Measurements from ENCODE around the gene WDR33. TPM values are rescaled to one million over a fixed set of nuclear protein-coding genes. Genes with fewer than 3 reads are reported as not detected.
A peak's percentile ranks its signal among the peaks of the same experiment; 100 is the strongest.

Gene WDR33
- total and polyA plus RNA-seq, 9 of the 15 experiments (the other 6 are each of a cell fraction or from before 2014, with no cell fraction given): 24.2 to 57.4 (median 38.4) TPM

- Histone ChIP-seq H3K79me2 (ENCODE audit: control insufficient read depth, insufficient read depth, low read length) (peaks cover 35% of the 10 kb centered on the region), H3K36me3 (ENCODE audit: control insufficient read depth, insufficient read depth, low read length) (peaks cover 29% of the 10 kb centered on the region), H3K4me2 (ENCODE audit: insufficient read depth, low read length) (peak overlapping the region; percentile 93), H3K4me3 (peak overlapping the region; percentile 83), H2AFZ (ENCODE audit: low read depth, low read length) (peak overlapping the region; percentile 92), H4K20me1 (replicated peaks; ENCODE audit: control insufficient read depth, insufficient read depth, low read length) (no peaks in the 10 kb centered on the region; the same call in none of the 2 replicates), H3K27me3 (ENCODE audit: control insufficient read depth in 2 of 2, insufficient read depth in 2 of 2, low read length in 2 of 2) (no peaks in the 10 kb centered on the region), H3K9me3 (replicated peaks; ENCODE audit: control insufficient read depth, insufficient read depth, low read depth, low read length) (no peaks in the 10 kb centered on the region), H3K4me1 (replicated peaks in 1 of 2; ENCODE audit: control insufficient read depth in 2 of 2, insufficient read depth in 2 of 2, low read length in 2 of 2) (peaks cover 18 to 26% of the 10 kb centered on the region in 2 experiments), H3K27ac (ENCODE audit: extremely low read depth, low read depth, low read length) (peak overlapping the region; percentile 95), H3K9me1 (ENCODE audit: control insufficient read depth, insufficient read depth, low read length) (no peaks in the 10 kb centered on the region), H3K9ac (ENCODE audit: insufficient read depth in 1 of 2, low read depth in 2 of 2, low read length in 2 of 2) (peak overlapping the region; percentile 81 to 99)
- ATAC-seq: peak; percentile 88
- WGBS (ENCODE audit: insufficient coverage, low coverage, missing lambda C conversion rate): 2% methylated on average over 17 of the region's 17 CpGs
- ChIA-PET CTCF (ENCODE audit: low intra/inter-chr PET ratio) (no interaction called here), POLR2A (interaction anchor here (0.6 to 1.3 kb wide), 4 partner anchors 109 to 196 kb away, joined by 3 read pairs; partner anchors contain the start of gene WDR33)
- in situ Hi-C loops (cut with MboI) (no loop called here), intact Hi-C loops (cut with micrococcal nuclease) (loop anchor here (2.0 kb wide), 2 partner anchors 110 kb away; partner anchors contain the start of gene WDR33)
- DNase-seq (ENCODE audit: extremely low read depth in 1 of 4, low spot score in 3 of 4): peak; percentile 92 to 97 (median 93)
- BruUV-seq (replicated peaks): TSS peak; percentile 85
- FAIRE-seq: peak; percentile 99
- TF ChIP-seq ZBTB49 (CRISPR knock-in tag; IDR thresholded peaks at IDR 0.05; ENCODE audit: borderline replicate concordance) (peak; percentile 71; the same call in 1 of the 2 replicates), ZNF436 (CRISPR knock-in tag; IDR thresholded peaks at IDR 0.05) (no peak), BRD9 (IDR thresholded peaks at IDR 0.05; ENCODE audit: low read depth, partially characterized antibody) (peak; percentile 32), ZFP30 (CRISPR knock-in tag; IDR thresholded peaks at IDR 0.05; ENCODE audit: borderline replicate concordance) (no peak), E2F1 (CRISPR knock-in tag; IDR thresholded peaks at IDR 0.05) (no peak), SIN3B (IDR thresholded peaks at IDR 0.05; ENCODE audit: low read depth) (peak; percentile 20; the same call in 1 of the 2 replicates), SP1 (CRISPR knock-in tag; IDR thresholded peaks at IDR 0.05) (peak; percentile 88), ZNF41 (CRISPR knock-in tag; conservative IDR thresholded peaks at IDR 0.05) (peak; percentile 43; the same call in 1 of the 2 replicates), DMBX1 (CRISPR knock-in tag; IDR thresholded peaks at IDR 0.05; ENCODE audit: borderline replicate concordance) (no peak), ZNF134 (CRISPR knock-in tag; conservative IDR thresholded peaks at IDR 0.05) (no peak), C11orf30 (IDR thresholded peaks at IDR 0.05; ENCODE audit: low read depth) (peak; percentile 80), MXI1 (IDR thresholded peaks at IDR 0.05; ENCODE audit: low read depth, low read length) (peak; percentile 84), NRF1 (conservative IDR thresholded peaks at IDR 0.05 in 1 of 2, IDR thresholded peaks at IDR 0.05 in 1 of 2) (peak; percentile 79 to 83), PREB (CRISPR knock-in tag; IDR thresholded peaks at IDR 0.05) (no peak), XRCC5 (IDR thresholded peaks at IDR 0.05; ENCODE audit: low read depth, low read length) (0 out of 2 replicates have a peak, but pooled peaks have one; percentile 15)
These were observed 110.3 kb downstream of the WDR33 start for GRCh38 chr2:127700527-127701192.
